Measurements from ENCODE around the gene IL1RAPL2.

GRCh38 chrX:105167233-105167632 is 601.2 kb downstream of the IL1RAPL2 start:
- TF ChIP-seq CTCF (IDR thresholded peaks at IDR 0.05) = no peak
- no peak for TF ChIP-seq POLR2A (IDR thresholded peaks at IDR 0.05)
